GM12878 (cell line): ENCODE data around the gene FOXJ3. TPM values are rescaled to one million over a fixed set of nuclear protein-coding genes. Genes with fewer than 3 reads are reported as not detected.

Source experiments
- ATAC-seq: fragments of 200-7000 bp; cut with Tn5 transposase; 3 replicates; pipeline ENCODE4 v1.9.1; 2020; ENCODE audit warnings: mild to moderate bottlenecking, moderate library complexity
- BruUV-seq: library from RNA; stranded (reverse); fragments of 400-500 nt; replicated peaks from 2 replicates; lab custom pipeline; 2021; lab: Mats Ljungman, UMichigan
- CTCF ChIA-PET: fragments of 300-600 bp; sonication (Branson Sonifier 250); formaldehyde crosslinking; extraction: SDS; loops from one replicate; lab custom pipeline; 2021; ENCODE audit warnings: inconsistent platforms; lab: Yijun Ruan, JAX
- POLR2A ChIA-PET: fragments of 350-600 bp; formaldehyde crosslinking; extraction: SDS; loops from one replicate; lab custom pipeline; 2021; ENCODE audit warnings: inconsistent platforms; lab: Charles Lee
- RAD21 ChIA-PET: fragments of 300-600 bp; sonication (Branson Sonifier 250); formaldehyde crosslinking; loops from one replicate; lab custom pipeline; 2023; ENCODE audit warnings: antibody characterized with exemption; ENCODE audit not compliant: unreplicated experiment; lab: Charles Lee
- SMC1A ChIA-PET: fragments of 300-600 bp; sonication (Branson Sonifier 250); formaldehyde crosslinking; loops from one replicate; lab custom pipeline; 2023; ENCODE audit not compliant: unreplicated experiment, uncharacterized antibody; lab: Charles Lee
- DNase-seq: peaks from one replicate; pipeline ENCODE4 v3.0.0-alpha.2; 2011; ENCODE audit warnings: low read depth, low spot score
- FAIRE-seq: peaks from 3 replicates; lab custom pipeline; 2011; peaks lifted over from hg19 to GRCh38; lab: Jason Lieb, UNC
- H2AFZ ChIP-seq: 2 replicates; pipeline ENCODE4 v1.6.0; 2011; ENCODE audit warnings: low read depth, low read length, control low read depth; ENCODE audit not compliant: control insufficient read depth
- H3K27ac ChIP-seq: 2 replicates; pipeline ENCODE4 v1.5.1; 2011; ENCODE audit warnings: control low read depth; ENCODE audit not compliant: control insufficient read depth, insufficient read depth
- H3K27me3 ChIP-seq, 2 experiments: replicated peaks in 1 of 2; 2 replicates each; pipeline versions ENCODE4 v1.6.0 to v1.6.1; 2011; ENCODE audit warnings: low read length in 1 of 2; ENCODE audit not compliant: control insufficient read depth in 2 of 2, insufficient read depth in 2 of 2
- H3K36me3 ChIP-seq, 2 experiments: 2 replicates each; pipeline ENCODE4 v1.5.1; 2011; ENCODE audit warnings: low read length in 1 of 2; ENCODE audit not compliant: control insufficient read depth in 2 of 2, insufficient read depth in 2 of 2
- H3K4me1 ChIP-seq: 2 replicates; pipeline ENCODE4 v1.6.1; 2011; ENCODE audit warnings: mild to moderate bottlenecking, low read length, moderate library complexity, mixed read lengths; ENCODE audit not compliant: control insufficient read depth, insufficient read depth
- H3K4me2 ChIP-seq: 2 replicates; pipeline ENCODE4 v1.6.0; 2011; ENCODE audit warnings: control low read depth; ENCODE audit not compliant: control insufficient read depth, insufficient read depth
- H3K4me3 ChIP-seq: fragments of 200-600 bp; sonication (generic); 2 replicates; pipeline ENCODE4 v1.5.1; 2016
- H3K79me2 ChIP-seq: 2 replicates; pipeline ENCODE4 v1.6.0; 2011; ENCODE audit warnings: low read length; ENCODE audit not compliant: control insufficient read depth, insufficient read depth
- H3K9ac ChIP-seq: 2 replicates; pipeline ENCODE4 v1.8.0; 2011; ENCODE audit warnings: low read length, control low read depth, mixed read lengths; ENCODE audit not compliant: control insufficient read depth, insufficient read depth
- H3K9me3 ChIP-seq: replicated peaks from 3 replicates; pipeline ENCODE4 v1.5.1; 2011; ENCODE audit warnings: mild to moderate bottlenecking, low read length; ENCODE audit not compliant: control insufficient read depth, insufficient read depth
- H4K20me1 ChIP-seq: 2 replicates; pipeline ENCODE4 v1.6.0; 2011; ENCODE audit not compliant: control insufficient read depth, insufficient read depth
- GABPA ChIP-seq: IDR thresholded peaks from 2 replicates; pipeline ENCODE4 v1.6.1; 2014; ENCODE audit warnings: antibody characterized with exemption, low read depth, mild to moderate bottlenecking, inconsistent platforms
- HDGF ChIP-seq: fragments of 450-650 bp; IDR thresholded peaks from 2 replicates; pipeline ENCODE4 v1.6.1; 2016; ENCODE audit warnings: antibody characterized with exemption
- KLF5 ChIP-seq: fragments of 450-650 bp; IDR thresholded peaks from 2 replicates; pipeline ENCODE4 v1.6.1; 2014; ENCODE audit warnings: mild to moderate bottlenecking; ENCODE audit not compliant: partially characterized antibody
- NRF1 ChIP-seq: conservative IDR thresholded peaks from 2 replicates; pipeline ENCODE4 v1.6.1; 2011; ENCODE audit warnings: mild to moderate bottlenecking, low read depth, low read length, improper control_type of control experiment
- POLR2A ChIP-seq: IDR thresholded peaks from 2 replicates; pipeline ENCODE4 v1.6.1; 2011; ENCODE audit warnings: low read depth, mild to moderate bottlenecking, low read length
- RFX5 ChIP-seq: IDR thresholded peaks from 2 replicates; pipeline ENCODE4 v1.6.1; 2011; ENCODE audit warnings: low read depth, low read length, improper control_type of control experiment
- SIN3A ChIP-seq: IDR thresholded peaks from 2 replicates; pipeline ENCODE4 v1.6.1; 2012; ENCODE audit warnings: low read depth, low read length, improper control_type of control experiment
- SMAD1 ChIP-seq: fragments of 450-650 bp; IDR thresholded peaks from 2 replicates; pipeline ENCODE4 v1.6.1; 2018; ENCODE audit warnings: mild to moderate bottlenecking, low read depth; ENCODE audit not compliant: partially characterized antibody
- TCF12 ChIP-seq: IDR thresholded peaks from 2 replicates; pipeline ENCODE4 v1.6.1; 2011; ENCODE audit warnings: low read depth, mild to moderate bottlenecking, low read length
- TCF7 ChIP-seq: IDR thresholded peaks from 2 replicates; pipeline ENCODE4 v1.6.1; 2014; ENCODE audit warnings: antibody characterized with exemption, borderline replicate concordance
- WGBS: methylation state at CpG from one replicate; pipeline ENCODE4 v1.1.6; 2016; ENCODE audit warnings: low lambda C conversion rate; ENCODE audit not compliant: insufficient replicate concordance, insufficient coverage; ENCODE audit errors: missing lambda C conversion rate; 5-methylcytosine and 5-hydroxymethylcytosine counted together
- in situ Hi-C: fragments of 300-500 bp; cut with MboI; formaldehyde crosslinking; loops from 9 replicates; pipeline ENCODE4 v1.14.3; 2018; ENCODE audit warnings: mixed read lengths
- intact Hi-C: fragments of 100-400 bp; cut with micrococcal nuclease; formaldehyde crosslinking; loops from one replicate; pipeline ENCODE4 v1.14.2; 2022; ENCODE audit not compliant: unreplicated experiment
- polyA plus RNA-seq, 11 experiments: library from polyadenylated mRNA; depleted of rRNA in 4 of 11; unstranded in 6 of 11; stranded (reverse) in 5 of 11; fragments of >200 nt; fragmentation: Nextera tagmentation in 4 of 11; fragmentation: Illumina TruSeq in 1 of 11; extraction: Ambion mirVana in 4 of 11; extraction: Trizol in 1 of 11; gene quantifications; 1 replicate in 1 of 11; 2 replicates in 10 of 11; pipeline versions ENCODE4 v1.2.1 to v1.2.3, GENCODE V29; 2011 to 2016; ENCODE audit warnings: inconsistent platforms in 2 of 11, missing spikeins in 2 of 11, low read depth in 1 of 11
- total RNA-seq, 4 experiments: library from RNA; depleted of rRNA in 3 of 4; stranded (reverse); fragments of >200 nt in 3 of 4; fragmentation: Illumina TruSeq in 1 of 4; extraction: Trizol in 1 of 4; gene quantifications; 2 replicates each; pipeline versions ENCODE4 v1.2.1 to v1.2.3, GENCODE V29; 2013 to 2021
- TF ChIP-seq, protein P1 (sequence below): fragments of 450-650 bp; IDR thresholded peaks from 2 replicates; pipeline ENCODE4 v1.6.1; 2016; ENCODE audit warnings: mild to moderate bottlenecking, moderate library complexity, borderline replicate concordance
- TF ChIP-seq, protein P2 (sequence below): fragments of 450-650 bp; IDR thresholded peaks from 2 replicates; pipeline ENCODE4 v1.6.1; 2018; ENCODE audit warnings: borderline replicate concordance, mild to moderate bottlenecking; ENCODE audit not compliant: partially characterized antibody
- TF ChIP-seq, protein P3 (sequence below): fragments of 450-650 bp; IDR thresholded peaks from 2 replicates; pipeline ENCODE4 v1.6.1; 2017; ENCODE audit warnings: low read depth, mild to moderate bottlenecking, moderate library complexity
- TF ChIP-seq, protein P4 (sequence below): fragments of 450-650 bp; formaldehyde crosslinking; IDR thresholded peaks from 2 replicates; pipeline ENCODE4 v1.4.0; 2022; ENCODE audit warnings: mild to moderate bottlenecking, moderate library complexity

FOXJ3 gene
- total and polyA plus RNA-seq, 10 of the 15 experiments (the other 5 are each of a cell fraction or from before 2014, with no cell fraction given): 9.5 to 54.2 (median 24.7) TPM

DNA sequence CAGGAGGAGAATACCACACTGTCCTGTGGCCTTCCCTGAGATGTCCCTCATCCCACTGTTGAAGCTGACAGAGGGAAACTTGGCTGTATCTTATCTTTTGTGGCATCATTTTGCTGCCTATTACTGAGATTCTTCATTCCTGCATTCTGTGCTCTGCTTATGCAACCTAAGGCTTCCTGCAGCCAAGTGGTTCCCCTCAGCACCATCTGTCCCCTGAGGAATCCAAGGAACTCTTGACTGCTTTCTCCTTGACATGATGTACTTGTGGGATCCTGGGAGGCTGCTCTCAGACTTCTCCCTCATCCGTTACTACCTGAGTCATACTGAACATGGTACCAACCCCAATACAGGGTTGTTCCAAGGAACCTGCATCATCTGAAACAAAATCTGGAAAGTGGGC lies 24.4 kb upstream of the FOXJ3 start:
- intact Hi-C loops: no loop called here
- Histone ChIP-seq H3K9ac (no peak overlapping the region), H3K4me1 (peaks cover 11% of the 10 kb centered on the region), H3K36me3 (no peaks in the 10 kb centered on the region), H3K4me2 (no peak overlapping the region), H3K9me3 (no peaks in the 10 kb centered on the region), H3K27me3 (no peaks in the 10 kb centered on the region), H2AFZ (no peak overlapping the region), H3K79me2 (no peaks in the 10 kb centered on the region), H4K20me1 (no peaks in the 10 kb centered on the region), H3K4me3 (no peak overlapping the region), H3K27ac (no peak overlapping the region)
- WGBS: 0% methylated on average over 1 of the region's 1 CpG
- BruUV-seq: no TSS peak
- RAD21 ChIA-PET: no interaction called here
- CTCF ChIA-PET: interaction anchor here (2.1 kb wide), 1 partner anchor 15 kb away, joined by 7 read pairs; no protein-coding TSS in a partner anchor
- POLR2A ChIA-PET: interaction anchor here (0.7 kb wide), 1 partner anchor 90 kb away, joined by 5 read pairs; no protein-coding TSS in a partner anchor
- SMC1A ChIA-PET: interaction anchor here (1.2 kb wide), 1 partner anchor 8 kb away, joined by 3 read pairs; no protein-coding TSS in a partner anchor
- FAIRE-seq (no peak), DNase-seq (no peak), ATAC-seq (no peak)
- in situ Hi-C loops: no loop called here
- TF ChIP-seq SMAD1 (no peak), KLF5 (no peak), TCF12 (no peak), TCF7 (no peak), GABPA (no peak), SIN3A (no peak), HDGF (no peak), RFX5 (no peak), NRF1 (no peak), POLR2A (no peak)
- TF ChIP-seq, protein P1, sequence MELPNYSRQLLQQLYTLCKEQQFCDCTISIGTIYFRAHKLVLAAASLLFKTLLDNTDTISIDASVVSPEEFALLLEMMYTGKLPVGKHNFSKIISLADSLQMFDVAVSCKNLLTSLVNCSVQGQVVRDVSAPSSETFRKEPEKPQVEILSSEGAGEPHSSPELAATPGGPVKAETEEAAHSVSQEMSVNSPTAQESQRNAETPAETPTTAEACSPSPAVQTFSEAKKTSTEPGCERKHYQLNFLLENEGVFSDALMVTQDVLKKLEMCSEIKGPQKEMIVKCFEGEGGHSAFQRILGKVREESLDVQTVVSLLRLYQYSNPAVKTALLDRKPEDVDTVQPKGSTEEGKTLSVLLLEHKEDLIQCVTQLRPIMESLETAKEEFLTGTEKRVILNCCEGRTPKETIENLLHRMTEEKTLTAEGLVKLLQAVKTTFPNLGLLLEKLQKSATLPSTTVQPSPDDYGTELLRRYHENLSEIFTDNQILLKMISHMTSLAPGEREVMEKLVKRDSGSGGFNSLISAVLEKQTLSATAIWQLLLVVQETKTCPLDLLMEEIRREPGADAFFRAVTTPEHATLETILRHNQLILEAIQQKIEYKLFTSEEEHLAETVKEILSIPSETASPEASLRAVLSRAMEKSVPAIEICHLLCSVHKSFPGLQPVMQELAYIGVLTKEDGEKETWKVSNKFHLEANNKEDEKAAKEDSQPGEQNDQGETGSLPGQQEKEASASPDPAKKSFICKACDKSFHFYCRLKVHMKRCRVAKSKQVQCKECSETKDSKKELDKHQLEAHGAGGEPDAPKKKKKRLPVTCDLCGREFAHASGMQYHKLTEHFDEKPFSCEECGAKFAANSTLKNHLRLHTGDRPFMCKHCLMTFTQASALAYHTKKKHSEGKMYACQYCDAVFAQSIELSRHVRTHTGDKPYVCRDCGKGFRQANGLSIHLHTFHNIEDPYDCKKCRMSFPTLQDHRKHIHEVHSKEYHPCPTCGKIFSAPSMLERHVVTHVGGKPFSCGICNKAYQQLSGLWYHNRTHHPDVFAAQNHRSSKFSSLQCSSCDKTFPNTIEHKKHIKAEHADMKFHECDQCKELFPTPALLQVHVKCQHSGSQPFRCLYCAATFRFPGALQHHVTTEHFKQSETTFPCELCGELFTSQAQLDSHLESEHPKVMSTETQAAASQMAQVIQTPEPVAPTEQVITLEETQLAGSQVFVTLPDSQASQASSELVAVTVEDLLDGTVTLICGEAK: no peak
- TF ChIP-seq, protein P2, sequence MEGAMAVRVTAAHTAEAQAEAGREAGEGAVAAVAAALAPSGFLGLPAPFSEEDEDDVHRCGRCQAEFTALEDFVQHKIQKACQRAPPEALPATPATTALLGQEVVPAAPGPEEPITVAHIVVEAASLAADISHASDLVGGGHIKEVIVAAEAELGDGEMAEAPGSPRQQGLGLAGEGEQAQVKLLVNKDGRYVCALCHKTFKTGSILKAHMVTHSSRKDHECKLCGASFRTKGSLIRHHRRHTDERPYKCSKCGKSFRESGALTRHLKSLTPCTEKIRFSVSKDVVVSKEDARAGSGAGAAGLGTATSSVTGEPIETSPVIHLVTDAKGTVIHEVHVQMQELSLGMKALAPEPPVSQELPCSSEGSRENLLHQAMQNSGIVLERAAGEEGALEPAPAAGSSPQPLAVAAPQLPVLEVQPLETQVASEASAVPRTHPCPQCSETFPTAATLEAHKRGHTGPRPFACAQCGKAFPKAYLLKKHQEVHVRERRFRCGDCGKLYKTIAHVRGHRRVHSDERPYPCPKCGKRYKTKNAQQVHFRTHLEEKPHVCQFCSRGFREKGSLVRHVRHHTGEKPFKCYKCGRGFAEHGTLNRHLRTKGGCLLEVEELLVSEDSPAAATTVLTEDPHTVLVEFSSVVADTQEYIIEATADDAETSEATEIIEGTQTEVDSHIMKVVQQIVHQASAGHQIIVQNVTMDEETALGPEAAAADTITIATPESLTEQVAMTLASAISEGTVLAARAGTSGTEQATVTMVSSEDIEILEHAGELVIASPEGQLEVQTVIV: no peak
- TF ChIP-seq, protein P3, sequence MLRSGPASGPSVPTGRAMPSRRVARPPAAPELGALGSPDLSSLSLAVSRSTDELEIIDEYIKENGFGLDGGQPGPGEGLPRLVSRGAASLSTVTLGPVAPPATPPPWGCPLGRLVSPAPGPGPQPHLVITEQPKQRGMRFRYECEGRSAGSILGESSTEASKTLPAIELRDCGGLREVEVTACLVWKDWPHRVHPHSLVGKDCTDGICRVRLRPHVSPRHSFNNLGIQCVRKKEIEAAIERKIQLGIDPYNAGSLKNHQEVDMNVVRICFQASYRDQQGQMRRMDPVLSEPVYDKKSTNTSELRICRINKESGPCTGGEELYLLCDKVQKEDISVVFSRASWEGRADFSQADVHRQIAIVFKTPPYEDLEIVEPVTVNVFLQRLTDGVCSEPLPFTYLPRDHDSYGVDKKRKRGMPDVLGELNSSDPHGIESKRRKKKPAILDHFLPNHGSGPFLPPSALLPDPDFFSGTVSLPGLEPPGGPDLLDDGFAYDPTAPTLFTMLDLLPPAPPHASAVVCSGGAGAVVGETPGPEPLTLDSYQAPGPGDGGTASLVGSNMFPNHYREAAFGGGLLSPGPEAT: no peak
- TF ChIP-seq, protein P4, sequence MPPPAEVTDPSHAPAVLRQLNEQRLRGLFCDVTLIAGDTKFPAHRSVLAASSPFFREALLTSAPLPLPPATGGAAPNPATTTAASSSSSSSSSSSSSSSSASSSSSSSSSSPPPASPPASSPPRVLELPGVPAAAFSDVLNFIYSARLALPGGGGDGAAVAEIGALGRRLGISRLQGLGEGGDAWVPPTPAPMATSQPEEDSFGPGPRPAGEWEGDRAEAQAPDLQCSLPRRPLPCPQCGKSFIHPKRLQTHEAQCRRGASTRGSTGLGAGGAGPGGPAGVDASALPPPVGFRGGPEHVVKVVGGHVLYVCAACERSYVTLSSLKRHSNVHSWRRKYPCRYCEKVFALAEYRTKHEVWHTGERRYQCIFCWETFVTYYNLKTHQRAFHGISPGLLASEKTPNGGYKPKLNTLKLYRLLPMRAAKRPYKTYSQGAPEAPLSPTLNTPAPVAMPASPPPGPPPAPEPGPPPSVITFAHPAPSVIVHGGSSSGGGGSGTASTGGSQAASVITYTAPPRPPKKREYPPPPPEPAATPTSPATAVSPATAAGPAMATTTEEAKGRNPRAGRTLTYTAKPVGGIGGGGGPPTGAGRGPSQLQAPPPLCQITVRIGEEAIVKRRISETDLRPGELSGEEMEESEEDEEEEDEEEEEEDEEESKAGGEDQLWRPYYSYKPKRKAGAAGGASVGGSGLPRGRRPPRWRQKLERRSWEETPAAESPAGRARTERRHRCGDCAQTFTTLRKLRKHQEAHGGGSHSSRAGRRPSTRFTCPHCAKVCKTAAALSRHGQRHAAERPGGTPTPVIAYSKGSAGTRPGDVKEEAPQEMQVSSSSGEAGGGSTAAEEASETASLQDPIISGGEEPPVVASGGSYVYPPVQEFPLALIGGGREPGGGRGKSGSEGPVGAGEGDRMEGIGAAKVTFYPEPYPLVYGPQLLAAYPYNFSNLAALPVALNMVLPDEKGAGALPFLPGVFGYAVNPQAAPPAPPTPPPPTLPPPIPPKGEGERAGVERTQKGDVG (CRISPR knock-in tag): no peak
